GM10248 (cell line): Measurements from ENCODE around the gene FNBP1.
"Not testable (repeated sequence)": the region's sequence is repeated elsewhere in the genome, so short reads cannot be mapped to it uniquely, and the experiment has no call there.

Source experiments
- CTCF ChIA-PET: fragments of 300-600 bp; sonication (Branson Sonifier 250); formaldehyde crosslinking; extraction: SDS; loops from one replicate; lab custom pipeline; 2021; ENCODE audit warnings: antibody characterized with exemption; lab: Yijun Ruan, JAX
- POLR2A ChIA-PET: fragments of 350-650 bp; sonication (Branson Sonifier 250); formaldehyde crosslinking; extraction: SDS; loops from one replicate; lab custom pipeline; 2020; ENCODE audit warnings: antibody characterized with exemption; lab: Yijun Ruan, JAX
- DNase-seq: peaks from one replicate; pipeline ENCODE4 v3.0.0; 2012; ENCODE audit errors: extremely low spot score
- TF ChIP-seq, protein P1 (sequence below): IDR thresholded peaks from 2 replicates; pipeline ENCODE4 v1.5.1; 2012; ENCODE audit warnings: mild to moderate bottlenecking, low read depth; ENCODE audit errors: extremely low read depth, missing control alignments, control extremely low read depth

FNBP1 gene

DNA sequence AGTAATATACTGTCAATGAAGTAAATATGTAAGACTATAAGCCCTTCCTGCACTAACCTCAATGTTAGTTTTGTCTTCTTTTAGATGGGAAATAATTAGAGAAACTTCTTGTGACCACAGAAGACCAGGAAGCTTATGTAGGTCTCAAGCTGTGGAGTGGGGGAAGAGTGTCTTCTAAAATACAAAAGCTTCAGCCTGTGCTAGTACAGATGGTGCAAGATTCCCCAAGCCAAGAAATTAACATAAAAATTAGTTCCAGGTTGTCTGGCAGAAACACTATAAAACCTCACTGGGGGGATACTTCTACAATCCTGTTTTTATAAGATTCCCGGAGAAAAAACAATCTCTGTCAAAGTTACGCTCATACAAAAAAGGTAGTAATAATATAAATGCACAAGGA, 103.6 kb downstream of the FNBP1 start:
- DNase-seq, result no peak
- ChIA-PET CTCF (interaction anchor here (1.1 to 1.5 kb wide), 4 partner anchors 9 to 24 kb away, joined by 3 to 4 read pairs (median 4); no protein-coding TSS in a partner anchor), POLR2A (no interaction called here)
- TF ChIP-seq, protein P1, sequence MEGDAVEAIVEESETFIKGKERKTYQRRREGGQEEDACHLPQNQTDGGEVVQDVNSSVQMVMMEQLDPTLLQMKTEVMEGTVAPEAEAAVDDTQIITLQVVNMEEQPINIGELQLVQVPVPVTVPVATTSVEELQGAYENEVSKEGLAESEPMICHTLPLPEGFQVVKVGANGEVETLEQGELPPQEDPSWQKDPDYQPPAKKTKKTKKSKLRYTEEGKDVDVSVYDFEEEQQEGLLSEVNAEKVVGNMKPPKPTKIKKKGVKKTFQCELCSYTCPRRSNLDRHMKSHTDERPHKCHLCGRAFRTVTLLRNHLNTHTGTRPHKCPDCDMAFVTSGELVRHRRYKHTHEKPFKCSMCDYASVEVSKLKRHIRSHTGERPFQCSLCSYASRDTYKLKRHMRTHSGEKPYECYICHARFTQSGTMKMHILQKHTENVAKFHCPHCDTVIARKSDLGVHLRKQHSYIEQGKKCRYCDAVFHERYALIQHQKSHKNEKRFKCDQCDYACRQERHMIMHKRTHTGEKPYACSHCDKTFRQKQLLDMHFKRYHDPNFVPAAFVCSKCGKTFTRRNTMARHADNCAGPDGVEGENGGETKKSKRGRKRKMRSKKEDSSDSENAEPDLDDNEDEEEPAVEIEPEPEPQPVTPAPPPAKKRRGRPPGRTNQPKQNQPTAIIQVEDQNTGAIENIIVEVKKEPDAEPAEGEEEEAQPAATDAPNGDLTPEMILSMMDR, result no peak

DNA sequence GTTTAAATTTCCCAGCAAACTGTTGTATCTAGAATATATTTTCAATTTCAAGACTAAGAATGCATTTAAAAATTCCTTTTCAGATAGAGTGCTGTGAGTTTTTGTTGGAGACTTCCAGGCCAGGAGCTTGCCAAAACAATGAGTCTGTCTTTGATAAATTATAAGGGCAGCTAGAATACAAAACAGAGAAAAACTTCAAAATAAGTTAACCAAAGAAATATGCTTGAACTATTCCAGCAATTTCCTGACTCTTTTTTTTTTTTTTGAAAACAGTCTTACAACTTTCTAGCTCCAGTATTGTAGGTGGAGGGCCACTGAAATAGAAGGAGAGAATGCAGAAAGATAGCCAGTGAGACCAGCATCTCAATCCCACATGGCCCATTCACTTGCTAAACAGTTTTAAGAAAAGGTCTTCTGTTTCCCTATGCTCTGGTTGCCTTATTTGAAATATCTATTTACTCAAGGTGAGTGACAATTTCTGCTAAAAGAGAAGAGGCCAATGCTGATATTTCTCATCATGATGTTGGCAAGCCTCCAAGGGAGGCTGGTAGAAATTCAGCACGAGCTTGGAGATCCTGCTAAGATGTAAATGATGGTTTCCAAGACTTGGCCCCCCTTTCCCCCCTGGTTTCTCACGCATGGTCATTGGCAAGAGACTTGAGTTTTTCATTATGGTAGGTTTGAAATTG, 104.6 kb downstream of the FNBP1 start:
- TF ChIP-seq, protein P1, result no peak
- DNase-seq, result no peak
- ChIA-PET CTCF (interaction anchor here (1.2 to 1.5 kb wide), 2 partner anchors 17 to 27 kb away, joined by 4 read pairs; no protein-coding TSS in a partner anchor), POLR2A (no interaction called here)

DNA sequence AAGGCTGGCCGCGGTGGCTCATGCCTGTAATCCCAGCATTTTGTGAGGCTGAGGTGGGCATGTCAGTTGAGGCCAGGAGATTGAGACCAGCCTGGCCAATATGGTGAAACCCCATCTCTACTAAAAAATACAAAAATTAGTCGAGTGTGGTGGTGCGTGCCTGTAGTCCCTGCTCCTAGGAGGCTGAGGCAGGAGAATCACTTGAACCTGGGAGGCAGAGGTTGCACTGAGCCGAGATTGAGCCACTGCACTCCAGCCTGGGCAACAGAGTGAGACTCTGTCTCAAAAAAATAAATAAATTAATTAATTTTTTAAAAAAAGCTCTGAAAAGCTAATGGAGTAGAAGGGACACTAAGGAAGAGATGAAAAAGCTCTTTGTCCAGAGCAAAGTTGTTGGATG, 105.1 kb downstream of the FNBP1 start:
- ChIA-PET CTCF (interaction anchor here (1.1 to 1.5 kb wide), 3 partner anchors 18 to 28 kb away, joined by 4 read pairs; no protein-coding TSS in a partner anchor), POLR2A (interaction anchor here (0.6 kb wide), 2 partner anchors 80 to 100 kb away, joined by 4 to 13 read pairs; no protein-coding TSS in a partner anchor)
- DNase-seq, result not testable (repeated sequence)

DNA sequence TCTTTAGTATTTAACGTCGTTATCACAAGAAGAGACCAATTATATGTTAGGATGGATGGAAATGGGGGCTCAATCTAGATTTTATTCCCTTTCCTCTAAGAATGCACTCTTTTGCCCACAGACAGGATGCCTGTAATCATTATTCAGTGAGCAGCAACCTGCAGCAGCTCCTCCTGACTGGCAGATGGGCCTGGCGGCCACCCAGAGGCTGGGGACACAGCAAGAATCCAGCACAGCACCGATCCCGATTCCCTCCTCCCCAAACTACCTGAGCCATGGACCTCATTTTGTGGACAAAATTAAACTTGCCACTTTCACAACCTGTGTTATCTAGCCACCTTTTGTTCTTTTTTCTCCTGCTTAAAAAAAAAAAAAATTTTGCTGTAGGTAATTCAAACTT, 106.8 kb downstream of the FNBP1 start:
- CTCF ChIA-PET, result no interaction called here
- DNase-seq, result no peak
- POLR2A ChIA-PET, result no interaction called here
- TF ChIP-seq, protein P1, result no peak

DNA sequence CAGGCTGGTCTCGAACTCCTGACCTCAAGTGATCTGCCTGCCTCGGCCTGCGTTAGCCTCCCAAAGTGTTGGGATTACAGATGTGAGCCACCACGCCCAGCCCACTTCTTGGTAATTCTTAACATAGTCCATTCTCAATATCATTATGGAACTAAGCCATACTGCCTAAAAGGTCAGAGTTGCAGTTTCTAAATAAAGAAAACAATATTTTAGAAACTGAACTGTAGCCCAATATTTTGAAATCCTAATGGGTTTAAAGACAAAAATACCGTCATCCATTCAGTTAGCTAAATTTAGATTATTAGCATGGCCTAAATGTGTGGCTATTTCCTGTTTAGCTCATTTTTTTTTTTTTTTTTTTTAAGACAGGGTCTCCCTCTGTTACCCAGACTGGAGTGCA, 108.2 kb downstream of the FNBP1 start:
- CTCF ChIA-PET, result interaction anchor here (0.9 kb wide), 1 partner anchor 23 kb away, joined by 3 read pairs; no protein-coding TSS in a partner anchor
- TF ChIP-seq, protein P1, result no peak

DNA sequence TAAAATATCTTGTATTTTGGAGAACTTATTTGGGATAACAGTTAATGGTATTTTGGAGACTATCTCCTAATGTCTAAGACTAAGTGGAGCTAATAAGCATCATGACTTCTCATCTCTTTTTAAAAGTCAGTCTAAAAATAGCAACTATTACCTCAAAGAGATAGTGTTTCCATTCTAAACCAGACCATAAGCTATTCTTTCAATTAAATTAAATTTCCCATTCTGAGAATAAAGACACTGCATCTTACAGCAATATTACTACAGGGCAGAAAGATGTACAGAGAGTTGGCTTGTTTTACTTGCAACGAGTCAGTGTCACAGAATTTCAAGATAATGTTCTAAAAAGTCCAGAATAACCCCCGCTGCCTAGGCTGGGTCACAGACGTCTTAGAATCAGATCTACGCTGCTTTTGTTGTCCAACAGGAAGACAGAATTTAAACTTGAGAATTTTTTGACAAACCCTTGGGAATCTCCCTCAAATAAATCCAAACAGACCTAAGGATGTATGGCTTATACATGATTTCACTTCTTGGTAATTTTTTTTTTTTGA, 108.9 kb downstream of the FNBP1 start:
- TF ChIP-seq, protein P1, result no peak
- no peak for DNase-seq
- ChIA-PET CTCF (interaction anchor here (0.9 to 1.7 kb wide), 4 partner anchors 22 to 173 kb away, joined by 3 to 5 read pairs (median 4); no protein-coding TSS in a partner anchor), POLR2A (interaction anchor here (0.6 to 1.6 kb wide), 3 partner anchors 9 to 104 kb away, joined by 5 to 8 read pairs (median 7); no protein-coding TSS in a partner anchor)

More for the DNA sequence above, 108.2 kb downstream of the FNBP1 start:
- DNase-seq, result no peak
- POLR2A ChIA-PET, result interaction anchor here (0.6 to 1.5 kb wide), 2 partner anchors 9 to 29 kb away, joined by 3 to 8 read pairs; no protein-coding TSS in a partner anchor
